GM12874 (cell line): ENCODE data around the gene MAGIX.

Experiments
- CTCF ChIP-seq: IDR thresholded peaks from 2 replicates; pipeline ENCODE4 v1.5.1; 2011; ENCODE audit warnings: low read depth, mild to moderate bottlenecking, control low read depth, low read length, moderate library complexity; ENCODE audit not compliant: insufficient read depth

The MAGIX gene

DNA sequence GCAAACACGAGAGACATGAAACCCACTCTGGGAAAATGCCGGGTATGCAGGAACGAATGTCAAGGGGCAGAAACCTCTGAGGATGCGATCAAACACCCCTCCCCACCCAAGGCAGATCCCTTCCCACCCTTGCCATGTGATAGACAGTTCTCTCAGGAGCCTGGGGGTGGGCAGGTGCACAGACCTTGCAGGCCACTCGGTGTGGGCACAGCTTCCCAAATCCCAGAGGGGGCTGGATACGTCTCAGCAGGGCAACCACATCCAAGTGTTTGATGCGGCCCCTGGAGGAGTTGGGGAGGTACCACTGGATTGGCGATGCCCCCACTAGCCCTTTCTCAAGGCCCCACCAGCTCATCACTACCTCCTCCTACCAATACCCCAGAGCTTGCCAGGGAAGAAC is 47.8 kb downstream of the MAGIX start:
- no peak for TF ChIP-seq CTCF

- no peak for TF ChIP-seq CTCF
Measured at GRCh38 chrX:49211074-49211473, 48.5 kb downstream of the MAGIX start.

DNA sequence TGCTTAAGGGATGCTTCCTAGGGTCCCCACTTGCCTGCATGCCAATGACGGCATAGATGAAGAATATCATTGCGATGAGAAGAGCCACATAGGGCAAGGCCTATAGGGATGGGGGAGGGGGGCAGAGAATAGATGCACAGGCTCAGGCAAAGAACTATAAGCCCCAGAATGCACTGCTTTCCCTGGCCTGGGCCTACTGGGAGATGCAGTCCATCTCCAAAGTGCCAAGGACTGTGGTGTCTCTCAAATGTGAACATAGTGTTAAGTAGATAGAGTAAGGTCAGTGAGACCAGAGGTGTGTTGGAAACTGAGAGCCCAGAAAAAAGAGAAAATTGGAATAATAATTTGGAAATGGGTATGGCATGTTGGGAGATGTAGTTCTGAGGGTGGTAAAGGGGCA is 49.7 kb downstream of the MAGIX start:
- no peak for TF ChIP-seq CTCF

DNA sequence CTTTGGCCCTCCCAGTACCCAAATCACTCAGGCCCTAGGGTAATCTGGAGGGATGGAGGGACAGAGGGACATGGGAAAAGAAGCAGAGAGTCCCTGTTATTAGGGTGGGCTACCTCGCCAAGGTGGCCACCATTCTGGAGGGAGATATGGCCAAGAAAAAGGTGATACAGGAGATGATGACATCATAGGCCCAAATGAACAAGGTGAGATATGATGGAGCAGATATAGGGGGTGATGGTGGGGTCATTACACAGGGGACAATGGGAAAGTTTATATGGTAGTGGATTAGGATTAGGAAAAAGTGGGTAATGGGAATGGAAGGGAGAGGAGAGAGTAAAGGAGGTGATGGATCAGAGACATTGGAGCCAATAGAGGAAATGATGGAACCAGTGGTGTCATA is 50.3 kb downstream of the MAGIX start:
- no peak for TF ChIP-seq CTCF

- TF ChIP-seq CTCF, result no peak
Measured at GRCh38 chrX:49214416-49214815, 51.9 kb downstream of the MAGIX start.

DNA sequence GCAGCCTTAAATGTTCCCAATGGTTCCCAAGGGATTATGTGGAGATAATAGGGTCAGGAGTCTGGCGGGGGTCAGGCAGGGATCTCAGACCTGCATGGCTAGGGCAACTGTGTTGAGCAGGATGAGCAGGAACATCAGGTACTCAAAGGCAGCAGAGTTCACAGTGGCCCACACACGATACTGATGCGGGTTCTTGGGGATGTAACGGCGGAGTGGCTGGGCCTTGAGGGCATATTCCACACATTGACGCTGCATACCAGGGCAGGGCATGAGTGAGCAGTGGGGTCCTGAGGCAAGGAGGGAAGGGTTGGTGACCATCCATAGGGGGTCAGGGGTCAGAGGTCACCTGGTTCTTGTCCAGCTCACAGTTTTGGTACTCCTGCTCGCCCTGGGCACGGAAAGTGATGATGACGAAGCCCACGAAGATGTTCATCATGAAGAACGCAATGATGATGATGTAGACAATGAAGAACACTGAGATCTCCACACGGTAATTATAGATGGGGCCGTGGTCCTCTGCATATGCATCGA is 52.5 kb downstream of the MAGIX start:
- TF ChIP-seq CTCF, result no peak
